Body of pancreas (tissue), 4 donors: ENCODE results near the gene UBASH3A. TPM values are rescaled to one million over a fixed set of nuclear protein-coding genes. Genes with fewer than 3 reads are reported as not detected.

Experiments used
- ATAC-seq: fragments of 150-250 bp; one replicate; pipeline ENCODE4 v1.9.1; 2016
- DNase-seq, 4 donors: peaks; one replicate each; pipeline ENCODE4 v3.0.0-alpha.2; 2019
- H3K27ac ChIP-seq, 4 donors: fragments of 200-600 bp; sonication (generic); 1 replicate in 3 of 4; 2 replicates in 1 of 4; pipeline versions ENCODE4 v1.5.1 to v1.6.1; 2016 to 2019; ENCODE audit warnings: mild to moderate bottlenecking in 1 of 4, mixed read lengths in 1 of 4, moderate library complexity in 1 of 4
- H3K27me3 ChIP-seq, 2 donors: fragments of 200-600 bp; sonication (generic); one replicate each; pipeline ENCODE4 v1.6.0; 2016; ENCODE audit warnings: mild to moderate bottlenecking in 1 of 2
- H3K36me3 ChIP-seq, 2 donors: fragments of 200-600 bp; sonication (generic); replicated peaks in 1 of 2; 2 replicates each; pipeline ENCODE4 v1.5.1; 2016; ENCODE audit warnings: low read depth in 2 of 2; ENCODE audit not compliant: insufficient read depth in 1 of 2
- H3K4me1 ChIP-seq: fragments of 200-600 bp; sonication (generic); one replicate; pipeline ENCODE4 v1.6.0; 2016
- H3K4me3 ChIP-seq, 2 donors: fragments of 200-600 bp; sonication (generic); 1 replicate in 1 of 2; 2 replicates in 1 of 2; pipeline ENCODE4 v1.5.1; 2016 to 2019
- H3K9me3 ChIP-seq, 3 donors: fragments of 200-600 bp; sonication (generic); 1 replicate in 2 of 3; 2 replicates in 1 of 3; pipeline ENCODE4 v1.5.1; 2016
- POLR2A ChIP-seq, 3 donors: fragments of 450-650 bp; IDR thresholded peaks; one replicate each; pipeline ENCODE4 v1.6.1; 2016; ENCODE audit warnings: antibody characterized with exemption in 3 of 3, mild to moderate bottlenecking in 2 of 3
- WGBS, 2 donors: methylation state at CpG; one replicate each; pipeline ENCODE4 v1.1.5; 2017; 5-methylcytosine and 5-hydroxymethylcytosine counted together
- intact Hi-C: fragments of 100-400 bp; cut with DNase I; formaldehyde crosslinking; loops from one replicate; pipeline ENCODE4 v1.15.1; 2023
- total RNA-seq, 2 donors: library from RNA; depleted of rRNA; stranded (reverse); fragments of >200 nt; gene quantifications; one replicate each; pipeline ENCODE4 v1.1.0, GENCODE V29; 2016
- TF ChIP-seq, protein P1 (sequence below), 7 experiments: fragments of 450-650 bp in 4 of 7; fragments of 200-600 bp in 3 of 7; sonication (generic) in 3 of 7; IDR thresholded peaks; one replicate each; pipeline ENCODE4 v1.5.1; 2016 to 2019; ENCODE audit warnings: antibody characterized with exemption in 7 of 7

Gene UBASH3A
- total RNA-seq, 2 donors from 2014 or later, result 0.26 TPM; not detected in 1

DNA sequence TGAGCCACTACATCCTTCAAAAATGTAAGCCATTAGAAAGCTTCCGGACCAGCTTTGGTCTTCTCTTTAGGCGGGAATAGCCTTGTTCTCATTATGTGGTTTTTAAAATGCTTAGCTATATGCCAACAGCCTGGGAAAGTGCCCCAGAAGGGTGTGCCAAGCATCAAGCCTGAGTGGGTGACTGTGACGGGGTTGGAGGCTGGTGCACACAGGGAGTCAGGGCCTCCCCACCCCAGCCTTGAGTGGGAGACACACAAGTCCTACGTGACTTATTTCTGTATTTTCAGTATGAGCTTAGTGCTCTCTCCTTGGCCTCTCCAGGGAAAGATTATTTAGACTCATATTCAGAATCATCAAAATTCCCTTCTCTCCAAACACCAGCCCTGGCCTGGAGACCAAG lies 9.8 kb downstream of the UBASH3A start:
- Histone ChIP-seq H3K36me3 (no peaks in the 10 kb centered on the region), H3K27me3 (no peaks in the 10 kb centered on the region), H3K27ac (no peak overlapping the region), H3K9me3 (no peaks in the 10 kb centered on the region), H3K4me1 (no peaks in the 10 kb centered on the region), H3K4me3 (no peak overlapping the region)
- DNase-seq, result no peak
- ATAC-seq, result no peak
- TF ChIP-seq, protein P1, sequence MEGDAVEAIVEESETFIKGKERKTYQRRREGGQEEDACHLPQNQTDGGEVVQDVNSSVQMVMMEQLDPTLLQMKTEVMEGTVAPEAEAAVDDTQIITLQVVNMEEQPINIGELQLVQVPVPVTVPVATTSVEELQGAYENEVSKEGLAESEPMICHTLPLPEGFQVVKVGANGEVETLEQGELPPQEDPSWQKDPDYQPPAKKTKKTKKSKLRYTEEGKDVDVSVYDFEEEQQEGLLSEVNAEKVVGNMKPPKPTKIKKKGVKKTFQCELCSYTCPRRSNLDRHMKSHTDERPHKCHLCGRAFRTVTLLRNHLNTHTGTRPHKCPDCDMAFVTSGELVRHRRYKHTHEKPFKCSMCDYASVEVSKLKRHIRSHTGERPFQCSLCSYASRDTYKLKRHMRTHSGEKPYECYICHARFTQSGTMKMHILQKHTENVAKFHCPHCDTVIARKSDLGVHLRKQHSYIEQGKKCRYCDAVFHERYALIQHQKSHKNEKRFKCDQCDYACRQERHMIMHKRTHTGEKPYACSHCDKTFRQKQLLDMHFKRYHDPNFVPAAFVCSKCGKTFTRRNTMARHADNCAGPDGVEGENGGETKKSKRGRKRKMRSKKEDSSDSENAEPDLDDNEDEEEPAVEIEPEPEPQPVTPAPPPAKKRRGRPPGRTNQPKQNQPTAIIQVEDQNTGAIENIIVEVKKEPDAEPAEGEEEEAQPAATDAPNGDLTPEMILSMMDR (IDR thresholded peaks at IDR 0.05), result no peak
- TF ChIP-seq POLR2A (IDR thresholded peaks at IDR 0.05), result no peak
- intact Hi-C loops, result no loop called here
- 85 to 94% methylated on average over 4 of the region's 4 CpGs for WGBS, 2 donors

DNA sequence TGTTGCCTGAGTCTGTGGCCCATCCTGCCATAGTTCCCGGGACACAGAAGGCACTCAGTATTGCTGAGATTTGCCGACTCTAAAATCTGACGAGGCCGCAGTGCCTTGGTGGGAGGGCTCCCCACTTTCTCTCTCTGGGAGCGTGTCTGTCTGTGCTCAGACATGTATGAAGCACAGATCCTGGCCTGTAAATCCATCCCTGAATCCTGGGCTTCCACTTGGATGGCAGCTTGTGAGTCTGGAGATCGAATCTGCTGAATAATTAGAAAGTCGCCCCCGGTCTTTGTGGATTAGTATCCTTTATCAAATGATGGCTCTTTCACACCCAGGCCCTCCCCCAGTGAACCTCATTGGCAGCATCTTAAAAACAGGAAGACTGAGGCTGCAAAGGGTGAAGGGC lies 10.4 kb downstream of the UBASH3A start:
- no peaks in the 10 kb centered on the region for H3K36me3 ChIP-seq
- H3K27me3 ChIP-seq, result no peaks in the 10 kb centered on the region
- H3K4me3 ChIP-seq, result no peak overlapping the region
- no peak overlapping the region for H3K27ac ChIP-seq
- intact Hi-C loops, result no loop called here
- H3K9me3 ChIP-seq, result no peaks in the 10 kb centered on the region
- ATAC-seq, result no peak
- no peak for DNase-seq
- WGBS, 2 donors, result 86 to 88% methylated on average over 8 of the region's 8 CpGs
- H3K4me1 ChIP-seq, result no peaks in the 10 kb centered on the region
- TF ChIP-seq, protein P1 (IDR thresholded peaks at IDR 0.05), result no peak
- no peak for TF ChIP-seq POLR2A (IDR thresholded peaks at IDR 0.05)

DNA sequence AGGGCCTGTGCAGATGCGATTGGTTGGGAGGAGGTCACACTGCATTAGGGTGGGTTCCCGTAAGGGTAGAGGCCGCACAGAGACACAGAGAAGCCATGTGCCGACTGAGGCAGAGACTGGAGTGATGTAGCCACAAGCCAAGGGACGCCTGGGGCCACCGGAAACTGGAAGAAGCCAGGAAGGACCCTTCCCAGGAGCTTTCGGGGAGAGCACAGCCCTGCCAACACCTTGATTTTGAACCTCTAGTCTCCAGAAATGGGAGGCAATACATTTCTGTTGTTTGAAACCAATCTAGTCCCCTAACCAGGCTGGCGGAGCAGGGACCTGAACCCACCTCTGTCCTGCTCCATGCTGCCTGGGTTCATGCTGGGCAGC lies 10.8 kb downstream of the UBASH3A start:
- no peak for DNase-seq
- intact Hi-C loops, result no loop called here
- no peak overlapping the region for H3K4me3 ChIP-seq
- no peaks in the 10 kb centered on the region for H3K4me1 ChIP-seq
- no peaks in the 10 kb centered on the region for H3K27me3 ChIP-seq
- H3K27ac ChIP-seq, result no peak overlapping the region
- no peaks in the 10 kb centered on the region for H3K9me3 ChIP-seq
- no peak for TF ChIP-seq POLR2A (IDR thresholded peaks at IDR 0.05)
- TF ChIP-seq, protein P1 (IDR thresholded peaks at IDR 0.05), result no peak
- WGBS, 2 donors, result 75 to 87% methylated on average over 8 of the region's 8 CpGs
- H3K36me3 ChIP-seq, result no peaks in the 10 kb centered on the region
- no peak for ATAC-seq

DNA sequence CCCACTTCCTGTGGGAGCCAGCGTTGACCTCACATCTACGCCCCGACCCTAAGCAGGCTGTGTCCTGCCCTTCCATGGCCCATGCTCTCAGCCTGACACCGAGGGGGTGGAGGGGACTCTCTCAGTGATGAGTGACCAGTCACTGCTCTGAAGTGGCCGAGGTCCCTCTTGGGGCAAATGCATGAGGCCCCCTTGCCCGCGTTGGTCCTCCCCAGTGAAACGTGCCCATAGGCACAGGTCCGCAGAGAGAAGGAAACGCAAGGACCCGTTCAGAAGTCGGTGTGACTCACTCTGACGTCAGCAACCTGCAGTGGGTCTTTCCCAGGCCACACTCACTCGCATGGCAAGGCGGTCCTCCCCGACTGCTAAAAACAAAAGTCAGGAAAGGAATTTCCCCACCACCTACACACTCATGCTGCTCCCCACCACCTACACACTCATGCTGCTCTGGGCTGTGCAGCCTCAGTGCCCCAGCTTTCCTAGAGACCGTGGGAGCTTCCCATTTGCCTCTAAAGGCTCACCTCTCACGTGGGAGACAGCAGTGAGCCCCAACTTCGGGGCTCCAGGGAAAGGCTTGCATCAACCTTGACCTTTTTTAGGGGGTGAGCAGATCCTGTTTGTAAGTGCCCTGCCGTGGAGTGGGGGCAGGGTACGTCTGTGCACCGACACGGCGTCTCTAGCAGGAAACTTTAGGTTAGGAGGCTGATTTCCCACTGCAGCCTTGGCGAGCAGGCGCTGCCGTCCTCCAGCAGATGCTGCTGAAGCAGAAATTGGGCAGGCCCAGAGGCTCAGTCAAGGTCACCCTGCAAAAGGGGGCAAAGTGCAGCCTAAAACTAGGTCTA lies 11.4 kb downstream of the UBASH3A start:
- no peaks in the 10 kb centered on the region for H3K27me3 ChIP-seq
- no peak overlapping the region for H3K4me3 ChIP-seq
- intact Hi-C loops, result no loop called here
- WGBS, 2 donors, result 61 to 63% methylated on average over 8 to 27 of the region's 27 CpGs
- H3K9me3 ChIP-seq, result no peaks in the 10 kb centered on the region
- ATAC-seq (no peak), DNase-seq (peak in 1 of 4 donors; percentile 41)
- no peaks in the 10 kb centered on the region for H3K4me1 ChIP-seq
- no peaks in the 10 kb centered on the region for H3K36me3 ChIP-seq
- no peak overlapping the region for H3K27ac ChIP-seq
- TF ChIP-seq, protein P1 (IDR thresholded peaks at IDR 0.05), result no peak
- TF ChIP-seq POLR2A (IDR thresholded peaks at IDR 0.05), result no peak

DNA sequence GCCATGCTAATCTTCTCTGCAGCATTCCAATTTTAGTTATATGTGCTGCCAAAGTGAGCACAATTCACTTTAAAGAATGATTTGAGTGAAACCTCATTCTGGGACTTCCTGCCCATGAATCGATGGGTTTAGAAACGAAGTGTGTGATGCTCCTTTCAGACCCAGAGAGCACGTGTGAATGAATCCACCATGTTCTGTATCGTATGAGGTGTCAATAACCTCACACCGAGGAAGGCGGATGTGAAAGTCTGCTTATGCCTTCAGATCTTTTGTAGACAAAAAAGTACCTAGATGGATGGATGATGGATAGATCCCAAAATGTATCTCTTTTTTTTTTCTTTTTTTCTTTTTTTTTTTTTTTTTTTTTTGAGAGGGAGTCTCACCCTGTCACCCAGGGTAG lies 13.8 kb downstream of the UBASH3A start:
- no peak overlapping the region for H3K27ac ChIP-seq
- no peaks in the 10 kb centered on the region for H3K27me3 ChIP-seq
- no peak overlapping the region for H3K4me3 ChIP-seq
- ATAC-seq, result no peak
- H3K9me3 ChIP-seq, result no peaks in the 10 kb centered on the region
- H3K36me3 ChIP-seq, result no peaks in the 10 kb centered on the region
- no peaks in the 10 kb centered on the region for H3K4me1 ChIP-seq
- no peak for DNase-seq
- intact Hi-C loops, result no loop called here
- no peak for TF ChIP-seq POLR2A (IDR thresholded peaks at IDR 0.05)
- TF ChIP-seq, protein P1 (IDR thresholded peaks at IDR 0.05), result no peak
- 68 to 74% methylated on average over 6 of the region's 6 CpGs for WGBS, 2 donors
